Measurements from ENCODE around the gene OMP. TPM values are rescaled to one million over a fixed set of nuclear protein-coding genes. Genes with fewer than 3 reads are reported as not detected.

Gene OMP
- total and polyA plus RNA-seq, 2 of the 4 experiments (the other 2 are of a cell fraction): 0.27 TPM; not detected in 1

DNA sequence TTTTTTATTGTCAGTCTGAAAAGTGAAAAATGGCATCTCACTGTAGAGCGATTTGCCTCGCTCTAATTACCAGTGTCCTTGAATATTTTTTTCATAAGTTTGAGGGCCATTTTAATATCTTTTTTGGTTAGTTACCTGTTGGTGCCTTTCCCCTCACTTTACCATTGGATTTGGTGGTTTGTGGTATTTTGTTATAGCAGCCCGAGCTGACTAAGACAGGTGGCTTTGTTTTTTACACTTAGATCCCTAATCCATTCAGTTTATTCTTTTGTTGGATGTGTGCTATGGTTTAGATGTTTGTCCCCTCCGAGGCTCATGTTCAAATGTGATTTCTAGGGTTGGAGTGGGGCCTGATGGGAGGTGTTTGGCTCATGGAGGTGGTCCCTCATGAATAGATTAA lies 42.4 kb upstream of the OMP start:
- TF ChIP-seq CHD1 (IDR thresholded peaks at IDR 0.05; ENCODE audit: low read depth, low read length): no peak
- TF ChIP-seq RFX5 (IDR thresholded peaks at IDR 0.05; ENCODE audit: low read depth, low read length): no peak
- no peak for TF ChIP-seq NFE2L2 (IDR thresholded peaks at IDR 0.05; ENCODE audit: low read depth, low read length)
- TF ChIP-seq MXI1 (IDR thresholded peaks at IDR 0.05; ENCODE audit: borderline replicate concordance, low read depth, low read length): no peak
- TF ChIP-seq RAD21 (IDR thresholded peaks at IDR 0.05; ENCODE audit: low read length): no peak
- TF ChIP-seq, protein P1, sequence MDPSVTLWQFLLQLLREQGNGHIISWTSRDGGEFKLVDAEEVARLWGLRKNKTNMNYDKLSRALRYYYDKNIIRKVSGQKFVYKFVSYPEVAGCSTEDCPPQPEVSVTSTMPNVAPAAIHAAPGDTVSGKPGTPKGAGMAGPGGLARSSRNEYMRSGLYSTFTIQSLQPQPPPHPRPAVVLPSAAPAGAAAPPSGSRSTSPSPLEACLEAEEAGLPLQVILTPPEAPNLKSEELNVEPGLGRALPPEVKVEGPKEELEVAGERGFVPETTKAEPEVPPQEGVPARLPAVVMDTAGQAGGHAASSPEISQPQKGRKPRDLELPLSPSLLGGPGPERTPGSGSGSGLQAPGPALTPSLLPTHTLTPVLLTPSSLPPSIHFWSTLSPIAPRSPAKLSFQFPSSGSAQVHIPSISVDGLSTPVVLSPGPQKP (IDR thresholded peaks at IDR 0.05; ENCODE audit: borderline replicate concordance, low read depth, low read length): no peak
- TF ChIP-seq, protein P2, sequence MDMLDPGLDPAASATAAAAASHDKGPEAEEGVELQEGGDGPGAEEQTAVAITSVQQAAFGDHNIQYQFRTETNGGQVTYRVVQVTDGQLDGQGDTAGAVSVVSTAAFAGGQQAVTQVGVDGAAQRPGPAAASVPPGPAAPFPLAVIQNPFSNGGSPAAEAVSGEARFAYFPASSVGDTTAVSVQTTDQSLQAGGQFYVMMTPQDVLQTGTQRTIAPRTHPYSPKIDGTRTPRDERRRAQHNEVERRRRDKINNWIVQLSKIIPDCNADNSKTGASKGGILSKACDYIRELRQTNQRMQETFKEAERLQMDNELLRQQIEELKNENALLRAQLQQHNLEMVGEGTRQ (IDR thresholded peaks at IDR 0.05; ENCODE audit: low read depth, low read length): no peak
- TF ChIP-seq, protein P3, sequence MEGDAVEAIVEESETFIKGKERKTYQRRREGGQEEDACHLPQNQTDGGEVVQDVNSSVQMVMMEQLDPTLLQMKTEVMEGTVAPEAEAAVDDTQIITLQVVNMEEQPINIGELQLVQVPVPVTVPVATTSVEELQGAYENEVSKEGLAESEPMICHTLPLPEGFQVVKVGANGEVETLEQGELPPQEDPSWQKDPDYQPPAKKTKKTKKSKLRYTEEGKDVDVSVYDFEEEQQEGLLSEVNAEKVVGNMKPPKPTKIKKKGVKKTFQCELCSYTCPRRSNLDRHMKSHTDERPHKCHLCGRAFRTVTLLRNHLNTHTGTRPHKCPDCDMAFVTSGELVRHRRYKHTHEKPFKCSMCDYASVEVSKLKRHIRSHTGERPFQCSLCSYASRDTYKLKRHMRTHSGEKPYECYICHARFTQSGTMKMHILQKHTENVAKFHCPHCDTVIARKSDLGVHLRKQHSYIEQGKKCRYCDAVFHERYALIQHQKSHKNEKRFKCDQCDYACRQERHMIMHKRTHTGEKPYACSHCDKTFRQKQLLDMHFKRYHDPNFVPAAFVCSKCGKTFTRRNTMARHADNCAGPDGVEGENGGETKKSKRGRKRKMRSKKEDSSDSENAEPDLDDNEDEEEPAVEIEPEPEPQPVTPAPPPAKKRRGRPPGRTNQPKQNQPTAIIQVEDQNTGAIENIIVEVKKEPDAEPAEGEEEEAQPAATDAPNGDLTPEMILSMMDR (conservative IDR thresholded peaks at IDR 0.05; ENCODE audit: low read depth, low read length): no peak
- Histone ChIP-seq H3K27ac (ENCODE audit: insufficient read depth, low read length) (no peak overlapping the region), H3K4ac (ENCODE audit: low read depth, low read length) (no peak overlapping the region), H3K36me3 (ENCODE audit: control insufficient read depth, insufficient read depth, low read length) (no peaks in the 10 kb centered on the region), H3K9ac (ENCODE audit: low read depth, low read length) (no peak overlapping the region), H2BK5ac (ENCODE audit: low read depth, low read length, poor library complexity, severe bottlenecking) (no peak overlapping the region), H3K9me1 (ENCODE audit: insufficient read depth, low read length) (no peaks in the 10 kb centered on the region), H2AK5ac (ENCODE audit: low read depth, low read length) (no peak overlapping the region), H3K14ac (replicated peaks; ENCODE audit: low read depth, low read length) (no peak overlapping the region), H3K4me2 (ENCODE audit: low read depth, low read length) (no peak overlapping the region), H4K5ac (ENCODE audit: low read depth, low read length) (no peak overlapping the region), H3K4me3 (ENCODE audit: insufficient read depth, low read depth, low read length) (no peak overlapping the region), H3K4me1 (ENCODE audit: control insufficient read depth, insufficient read depth, low read length) (no peaks in the 10 kb centered on the region), H3K56ac (ENCODE audit: extremely low read depth, insufficient read depth, low read length) (no peak overlapping the region), H3K9me3 (ENCODE audit: control insufficient read depth, insufficient read depth, low read length) (peaks cover 15% of the 10 kb centered on the region), H2AFZ (replicated peaks; ENCODE audit: low read length, poor library complexity) (no peak overlapping the region), H3K79me1 (ENCODE audit: low read depth in 1 of 2, low read length in 2 of 2) (no peaks in the 10 kb centered on the region), H2AK9ac (replicated peaks; ENCODE audit: low read depth, low read length, poor library complexity) (no peak overlapping the region), H3K27me3 (ENCODE audit: control insufficient read depth, insufficient read depth, low read length) (peaks cover 10% of the 10 kb centered on the region), H3K23ac (ENCODE audit: low read depth, low read length) (no peak overlapping the region), H2BK120ac (ENCODE audit: low read depth, low read length) (no peak overlapping the region), H3K18ac (ENCODE audit: low read depth, low read length) (no peak overlapping the region), H4K91ac (ENCODE audit: insufficient read depth, low read depth, low read length) (no peak overlapping the region), H2BK15ac (ENCODE audit: low read depth, low read length) (no peak overlapping the region), H2BK20ac (ENCODE audit: low read depth, low read length) (no peak overlapping the region), H4K20me1 (ENCODE audit: insufficient read depth, low read length) (no peaks in the 10 kb centered on the region), H4K8ac (ENCODE audit: low read depth in 2 of 2, low read length in 2 of 2) (no peak overlapping the region)
- no peak for ATAC-seq (ENCODE audit: low read depth)
- no TSS peak for BruUV-seq (replicated peaks)
- dilution Hi-C loops (cut with HindIII; ENCODE audit: low sequenced_read_pairs, unreplicated experiment): no loop called here
- WGBS, 2 experiments (ENCODE audit: extremely low coverage in 2 of 2, insufficient read length in 1 of 2): no CpG with 5 or more reads among the region's 4 CpGs
- intact Hi-C loops (cut with micrococcal nuclease): no loop called here
- ChIA-PET CTCF (no interaction called here), POLR2A (ENCODE audit: unreplicated experiment) (no interaction called here)
- in situ Hi-C loops (cut with MboI; ENCODE audit: low sequenced_read_pairs): no loop called here
- DNase-seq: no peak

Measured in IMR-90 (cell line).